GM23248 (cell line): ENCODE results near the gene COL27A1.

Experiments used
- EZH2 ChIP-seq: fragments of 200-600 bp; sonication (generic); IDR thresholded peaks from 2 replicates; pipeline ENCODE4 v1.6.1; 2018; ENCODE audit warnings: antibody characterized with exemption, mild to moderate bottlenecking; ENCODE audit not compliant: insufficient read depth, poor library complexity, severe bottlenecking
- EZH2phosphoT487 ChIP-seq: fragments of 200-600 bp; sonication (generic); IDR thresholded peaks from 2 replicates; pipeline ENCODE4 v1.6.1; 2018; ENCODE audit warnings: antibody characterized with exemption, moderate library complexity, mild to moderate bottlenecking, low read depth; ENCODE audit not compliant: insufficient read depth

- no peak for TF ChIP-seq EZH2
- no peak for TF ChIP-seq EZH2phosphoT487
Observed at GRCh38 chr9:114151426-114151956, 3.8 kb upstream of the COL27A1 start.
